ENCODE measurements around the gene PHYKPL.

DNA sequence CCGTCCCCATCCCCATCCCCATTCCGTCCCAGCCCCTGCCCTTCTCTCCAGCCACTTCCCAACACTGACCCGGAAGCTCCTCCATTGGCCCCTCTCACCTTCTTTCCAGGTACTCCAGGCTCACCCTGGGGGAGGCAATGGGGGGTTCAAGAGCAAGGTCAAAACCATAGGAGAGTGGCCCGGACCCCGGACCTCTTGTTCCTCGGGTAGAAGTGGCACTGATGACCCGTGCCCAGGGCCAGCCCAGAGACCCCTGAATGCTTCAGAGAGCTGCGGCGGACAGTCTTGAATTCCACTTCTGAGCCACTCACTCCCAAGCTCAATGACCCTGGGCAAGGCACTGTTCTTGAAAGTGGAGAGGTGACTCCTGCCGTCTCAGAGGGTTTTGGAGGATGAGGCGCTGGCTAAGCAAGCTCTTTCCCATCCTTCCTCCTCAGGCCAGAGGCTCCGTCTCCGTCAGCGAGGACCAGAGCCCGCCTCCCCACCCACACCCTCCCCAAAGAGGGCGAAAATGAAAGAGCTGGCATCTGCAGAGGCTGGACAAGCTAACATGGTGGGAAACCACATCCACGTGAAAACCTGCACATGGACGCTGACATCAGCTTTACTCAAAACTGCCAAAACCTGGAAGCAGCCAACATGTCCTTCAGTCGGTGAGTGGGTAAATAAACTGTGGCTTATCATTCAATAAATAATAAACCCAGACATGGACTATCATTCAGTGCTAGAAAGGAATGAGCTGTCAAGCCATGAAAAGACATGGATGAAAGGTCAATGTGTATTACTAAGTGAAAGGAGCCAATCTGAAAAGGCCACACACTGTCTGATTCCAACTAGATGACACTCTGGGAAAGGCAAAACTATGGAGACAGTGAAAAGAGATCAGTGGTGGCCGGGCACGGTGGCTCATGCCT is 27.3 kb upstream of the PHYKPL start:
- TF ChIP-seq POLR2A (IDR thresholded peaks at IDR 0.05) (no peak), POLR2AphosphoS5 (IDR thresholded peaks at IDR 0.05) (no peak), EP300 (IDR thresholded peaks at IDR 0.05) (no peak)
- TF ChIP-seq, protein P1, sequence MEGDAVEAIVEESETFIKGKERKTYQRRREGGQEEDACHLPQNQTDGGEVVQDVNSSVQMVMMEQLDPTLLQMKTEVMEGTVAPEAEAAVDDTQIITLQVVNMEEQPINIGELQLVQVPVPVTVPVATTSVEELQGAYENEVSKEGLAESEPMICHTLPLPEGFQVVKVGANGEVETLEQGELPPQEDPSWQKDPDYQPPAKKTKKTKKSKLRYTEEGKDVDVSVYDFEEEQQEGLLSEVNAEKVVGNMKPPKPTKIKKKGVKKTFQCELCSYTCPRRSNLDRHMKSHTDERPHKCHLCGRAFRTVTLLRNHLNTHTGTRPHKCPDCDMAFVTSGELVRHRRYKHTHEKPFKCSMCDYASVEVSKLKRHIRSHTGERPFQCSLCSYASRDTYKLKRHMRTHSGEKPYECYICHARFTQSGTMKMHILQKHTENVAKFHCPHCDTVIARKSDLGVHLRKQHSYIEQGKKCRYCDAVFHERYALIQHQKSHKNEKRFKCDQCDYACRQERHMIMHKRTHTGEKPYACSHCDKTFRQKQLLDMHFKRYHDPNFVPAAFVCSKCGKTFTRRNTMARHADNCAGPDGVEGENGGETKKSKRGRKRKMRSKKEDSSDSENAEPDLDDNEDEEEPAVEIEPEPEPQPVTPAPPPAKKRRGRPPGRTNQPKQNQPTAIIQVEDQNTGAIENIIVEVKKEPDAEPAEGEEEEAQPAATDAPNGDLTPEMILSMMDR (IDR thresholded peaks at IDR 0.05), result no peak
